HG02870 (cell line): ENCODE data around the gene ABI2.

Source experiments
- ATAC-seq: cut with Tn5 transposase; IDR thresholded peaks from one replicate; pipeline ENCODE4 v1.9.1; 2021; ENCODE audit warnings: mild to moderate bottlenecking, moderate library complexity; ENCODE audit not compliant: unreplicated experiment

ABI2 gene

DNA sequence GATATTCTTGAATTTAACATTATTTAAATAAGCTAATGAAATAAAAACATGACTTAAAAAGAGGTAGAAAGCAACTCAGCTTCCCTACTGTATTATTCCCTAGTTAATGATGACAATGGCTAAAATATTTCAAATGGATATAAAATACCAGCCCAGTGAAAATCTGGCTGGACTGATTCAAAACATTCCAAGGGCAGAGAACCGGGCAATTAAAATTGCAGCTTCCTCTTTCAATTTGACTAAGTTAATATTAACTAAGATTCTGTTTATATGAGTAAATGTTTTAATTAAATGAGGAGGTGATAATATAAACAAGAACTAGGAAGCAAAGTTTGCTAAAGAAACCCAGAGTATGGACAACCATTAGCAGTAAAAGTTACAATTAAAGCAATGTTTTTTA is 141.4 kb downstream of the ABI2 start:
- no peak for ATAC-seq

DNA sequence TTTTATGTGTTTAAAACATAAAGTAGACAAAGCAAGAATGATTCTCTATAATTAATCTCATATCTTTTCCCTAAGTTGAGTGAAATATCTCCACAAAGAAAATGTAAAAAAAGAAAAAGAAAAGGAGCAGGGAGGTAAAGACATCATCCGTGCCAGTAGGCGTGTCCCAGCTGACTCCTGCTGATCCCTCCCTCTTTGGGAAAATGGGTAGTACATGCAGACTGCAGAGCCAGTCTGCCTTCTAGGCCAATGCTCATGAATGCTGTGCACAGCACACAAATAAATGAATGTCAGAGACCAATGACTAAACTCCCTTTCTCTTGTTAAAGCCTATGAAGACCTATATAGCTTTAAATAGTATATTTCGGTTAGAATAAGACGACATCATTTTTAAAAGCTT is 142.2 kb downstream of the ABI2 start:
- no peak for ATAC-seq

DNA sequence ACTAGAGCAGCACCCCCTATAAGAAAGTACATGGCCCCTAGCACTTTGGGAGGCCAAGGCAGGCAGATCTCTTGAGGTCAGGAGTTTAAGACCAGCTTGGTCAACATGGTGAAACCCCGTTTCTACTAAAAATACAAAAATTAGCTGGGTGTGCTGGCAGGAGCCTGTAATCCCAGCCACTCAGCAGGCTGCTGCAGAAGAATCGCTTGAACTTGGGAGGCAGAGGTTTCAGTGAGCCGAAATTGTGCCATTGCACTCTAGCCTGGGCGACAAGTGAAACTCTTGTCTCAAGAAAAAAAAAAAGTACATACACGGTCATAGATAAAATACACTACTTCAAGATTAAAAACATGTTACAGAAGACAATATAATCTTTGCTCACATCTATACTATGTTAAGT is 143.1 kb downstream of the ABI2 start:
- ATAC-seq, result no peak

DNA sequence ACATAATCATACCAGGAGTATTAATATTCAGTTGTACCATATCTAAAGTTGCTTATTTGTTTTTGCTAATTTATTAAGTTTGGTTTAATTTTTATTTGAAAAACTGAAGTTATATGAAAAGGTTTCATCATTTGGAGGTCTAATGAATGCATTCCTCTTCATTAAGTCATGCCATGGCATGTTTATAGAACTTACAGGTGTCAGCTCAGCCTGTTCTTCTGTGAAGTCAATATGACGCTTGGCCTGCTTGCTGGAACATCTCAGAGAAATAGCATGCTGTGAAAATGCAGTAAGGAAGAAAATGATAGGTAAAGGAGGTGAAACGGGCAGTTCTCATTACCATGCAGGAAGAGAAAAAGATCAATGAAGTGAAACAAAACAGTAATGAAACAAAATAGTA is 148.7 kb downstream of the ABI2 start:
- ATAC-seq, result no peak

DNA sequence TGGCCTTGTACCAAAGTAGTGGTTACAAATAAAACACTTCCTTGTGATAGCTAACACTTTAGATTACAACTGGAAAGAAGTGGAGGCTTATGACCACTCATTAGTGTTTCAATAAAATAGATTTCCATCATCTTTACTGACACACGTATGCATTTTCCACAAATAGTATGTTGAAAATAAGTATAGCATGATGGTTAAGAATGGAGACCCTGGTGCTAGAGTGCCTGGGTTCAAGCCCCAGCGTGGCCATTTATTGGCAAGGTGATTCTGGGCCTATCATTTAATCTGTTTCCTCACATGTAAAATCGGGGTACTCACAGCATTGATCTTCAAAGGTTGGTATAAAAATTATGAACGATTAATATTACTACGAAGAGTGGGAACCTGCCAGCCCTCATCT is 152.4 kb downstream of the ABI2 start:
- ATAC-seq, result no peak

DNA sequence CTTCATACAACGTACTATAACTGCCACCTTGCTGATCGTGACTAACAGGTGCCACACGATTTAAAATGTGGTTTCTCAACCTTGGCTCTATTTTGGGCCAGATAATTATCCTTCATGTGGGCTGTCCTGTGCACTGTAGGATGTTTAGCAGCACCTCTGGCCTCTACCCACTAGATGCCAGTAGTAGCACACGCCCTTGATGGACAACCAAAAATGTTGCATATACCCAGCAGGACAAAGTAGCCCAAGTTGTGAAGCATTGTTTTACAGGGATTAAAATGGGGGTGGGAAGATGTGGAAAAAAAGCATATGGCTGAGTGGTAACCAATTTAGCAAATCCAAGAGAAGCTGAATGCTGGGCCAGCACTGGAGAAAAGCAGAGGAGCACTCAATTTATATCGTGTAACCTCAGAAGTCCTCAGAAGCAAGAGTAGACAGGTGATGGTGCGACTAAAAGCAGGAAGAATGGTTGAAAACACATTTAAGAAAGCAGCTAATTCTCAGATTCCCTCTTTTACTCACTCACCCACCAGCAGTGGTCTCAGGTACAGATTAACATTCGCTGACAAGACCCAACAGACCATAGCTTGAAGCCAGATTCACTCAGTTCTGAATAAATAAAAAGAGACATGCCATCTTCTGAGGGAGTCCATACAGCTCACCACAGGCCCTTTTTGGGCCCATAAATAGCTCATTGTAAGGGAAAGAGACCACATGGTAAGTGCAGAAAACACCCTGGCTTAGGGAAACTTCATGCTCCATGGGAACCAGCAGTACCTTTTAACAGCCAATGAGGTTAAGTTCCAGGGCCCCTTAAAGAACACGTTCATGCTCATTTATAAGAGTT is 156.3 kb downstream of the ABI2 start:
- no peak for ATAC-seq

DNA sequence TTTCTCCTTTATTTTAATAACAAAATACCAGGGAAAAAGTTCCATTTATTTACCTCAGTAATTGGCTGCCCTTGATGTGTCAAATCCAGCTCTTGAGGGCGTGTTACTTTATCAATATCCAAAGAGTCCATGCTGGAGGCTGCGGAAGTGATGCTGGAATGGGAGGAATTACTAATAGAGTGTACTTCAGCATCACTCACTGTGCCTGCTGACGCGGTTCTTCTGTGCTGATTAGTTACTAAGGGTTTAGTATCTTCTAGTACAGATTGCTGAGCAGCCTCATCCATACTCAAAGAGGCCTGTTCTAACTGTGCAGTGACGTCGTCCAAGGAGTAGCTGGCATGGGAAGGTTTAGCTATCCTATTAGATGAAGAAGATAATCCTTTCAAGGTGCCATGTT is 161.3 kb downstream of the ABI2 start:
- no peak for ATAC-seq

DNA sequence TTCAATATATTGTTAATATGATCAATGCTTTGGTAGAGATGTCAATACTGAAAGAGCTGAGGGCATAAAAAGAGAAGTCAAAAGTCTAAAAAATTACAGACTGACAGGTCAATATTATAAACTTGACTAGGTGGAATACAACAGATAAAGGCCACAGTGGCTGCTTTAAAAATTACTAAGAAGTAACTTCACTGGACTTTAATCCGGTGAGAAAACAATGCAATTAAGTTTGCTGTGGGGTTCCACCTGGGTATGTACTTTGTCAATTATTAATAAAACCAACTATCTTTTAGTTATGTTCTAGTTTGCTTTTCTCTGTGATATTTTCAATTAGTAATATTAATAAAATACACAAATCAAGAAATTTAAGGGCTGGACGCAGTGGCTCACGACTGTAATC is 162.2 kb downstream of the ABI2 start:
- no peak for ATAC-seq

DNA sequence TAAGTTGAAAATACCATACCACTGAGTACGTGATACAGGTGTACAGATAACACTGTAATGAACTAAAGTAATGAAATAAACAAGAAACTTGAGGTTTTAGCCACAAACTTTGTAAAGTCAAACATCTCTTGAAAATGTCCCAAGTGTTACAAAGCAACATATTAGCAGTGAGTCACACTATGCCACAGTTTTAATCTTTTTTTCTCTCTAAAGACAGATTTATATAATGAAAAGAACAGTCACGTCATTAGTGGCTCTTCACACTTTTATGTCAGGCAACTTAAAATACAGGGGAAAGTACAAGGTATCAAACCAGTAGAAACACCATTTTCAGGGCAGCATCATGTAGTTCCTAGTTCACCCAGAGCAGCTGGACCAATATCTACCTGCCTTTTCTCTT is 164.8 kb downstream of the ABI2 start:
- no peak for ATAC-seq
